HG02798 (cell line): ENCODE measurements around the gene PLEKHA1.

ENCODE experiments used
- ATAC-seq: cut with Tn5 transposase; IDR thresholded peaks from one replicate; pipeline ENCODE4 v1.9.1; 2021; ENCODE audit warnings: mild to moderate bottlenecking; ENCODE audit not compliant: unreplicated experiment, poor library complexity

Gene PLEKHA1

DNA sequence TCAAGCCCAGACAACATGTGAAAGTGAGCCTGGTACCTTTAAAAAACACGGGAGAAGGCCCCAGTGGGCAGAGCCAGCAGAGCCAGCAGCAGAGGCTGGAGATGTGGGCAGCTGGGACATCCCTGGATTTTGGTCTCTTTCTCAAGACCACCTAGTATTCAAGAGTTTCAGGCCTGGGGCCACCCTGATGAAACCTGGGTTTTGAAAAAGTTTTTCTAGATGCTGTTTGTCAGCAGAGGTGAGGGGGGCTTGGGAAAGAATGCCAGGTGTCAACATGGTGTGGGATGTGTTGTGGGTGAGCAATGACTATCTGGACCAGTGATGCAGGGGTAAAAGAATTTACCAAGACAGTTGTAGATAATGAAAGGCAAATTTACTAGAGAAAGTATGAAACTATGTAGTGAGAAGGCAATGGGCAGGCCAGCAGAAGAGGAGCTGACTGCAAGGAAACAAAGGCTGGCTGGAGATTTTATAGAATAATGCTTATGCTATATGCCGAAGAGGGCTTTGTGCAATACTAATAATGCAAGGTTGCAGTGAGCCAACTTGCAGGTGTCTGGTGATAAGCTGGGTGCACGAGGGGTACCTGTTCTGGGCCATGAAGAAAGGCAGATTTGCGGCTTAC is 28.1 kb upstream of the PLEKHA1 start:
- ATAC-seq, result no peak

GRCh38 chr10:122347170-122347841 is 27.2 kb upstream of the PLEKHA1 start:
- ATAC-seq, result no peak

DNA sequence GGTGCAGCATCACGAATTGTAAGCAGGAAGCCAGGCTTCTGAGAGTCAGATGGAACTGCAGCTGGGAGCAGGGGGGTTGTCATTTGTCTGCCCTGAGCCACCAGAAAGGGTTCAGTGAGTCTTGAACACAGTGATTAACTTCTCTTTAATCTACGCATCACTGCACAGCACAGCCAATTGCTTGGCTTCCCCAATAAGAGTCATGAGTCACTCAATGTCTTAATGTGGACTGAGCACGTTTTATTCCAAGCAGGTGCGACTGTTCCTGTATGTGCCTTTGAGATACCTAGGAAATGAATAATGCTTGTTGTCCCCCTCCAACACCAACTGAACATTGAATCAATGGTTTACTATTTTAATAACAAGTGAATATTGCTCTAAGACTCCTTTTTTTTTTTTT is 26.0 kb upstream of the PLEKHA1 start:
- no peak for ATAC-seq

- ATAC-seq, result no peak
Observed at GRCh38 chr10:122348935-122349361, 25.6 kb upstream of the PLEKHA1 start.

DNA sequence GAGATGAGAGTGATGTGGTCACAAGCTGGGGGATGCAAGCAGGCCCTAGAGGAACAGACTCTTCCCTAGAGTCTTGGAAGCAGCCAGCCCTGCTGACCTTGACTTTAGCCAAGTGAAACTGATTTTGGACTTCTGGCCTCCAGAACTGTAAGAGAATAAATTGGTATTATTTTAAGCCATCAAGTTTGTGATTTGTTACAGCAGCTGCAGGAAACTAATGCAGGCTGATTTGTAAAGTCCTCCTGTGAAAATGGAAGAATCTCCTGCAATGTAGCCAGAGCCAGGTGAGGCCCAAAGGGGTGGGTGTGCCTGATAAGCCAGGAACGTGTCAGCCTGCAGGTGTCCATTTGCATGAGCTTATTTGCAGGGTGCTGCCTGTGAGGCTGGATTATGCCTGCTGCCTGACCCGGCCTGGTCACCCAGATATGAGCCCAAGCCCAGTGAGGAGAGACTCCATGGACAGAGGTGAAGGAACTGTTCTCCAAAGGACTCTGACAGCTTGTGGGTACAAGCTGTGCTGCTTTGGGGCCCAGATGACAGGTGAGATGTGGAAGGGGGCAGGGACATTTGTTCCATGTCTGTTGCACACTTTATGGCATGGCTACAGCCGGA is 24.6 kb upstream of the PLEKHA1 start:
- ATAC-seq, result no peak

- no peak for ATAC-seq
Observed at GRCh38 chr10:122350893-122351292, 23.6 kb upstream of the PLEKHA1 start.

DNA sequence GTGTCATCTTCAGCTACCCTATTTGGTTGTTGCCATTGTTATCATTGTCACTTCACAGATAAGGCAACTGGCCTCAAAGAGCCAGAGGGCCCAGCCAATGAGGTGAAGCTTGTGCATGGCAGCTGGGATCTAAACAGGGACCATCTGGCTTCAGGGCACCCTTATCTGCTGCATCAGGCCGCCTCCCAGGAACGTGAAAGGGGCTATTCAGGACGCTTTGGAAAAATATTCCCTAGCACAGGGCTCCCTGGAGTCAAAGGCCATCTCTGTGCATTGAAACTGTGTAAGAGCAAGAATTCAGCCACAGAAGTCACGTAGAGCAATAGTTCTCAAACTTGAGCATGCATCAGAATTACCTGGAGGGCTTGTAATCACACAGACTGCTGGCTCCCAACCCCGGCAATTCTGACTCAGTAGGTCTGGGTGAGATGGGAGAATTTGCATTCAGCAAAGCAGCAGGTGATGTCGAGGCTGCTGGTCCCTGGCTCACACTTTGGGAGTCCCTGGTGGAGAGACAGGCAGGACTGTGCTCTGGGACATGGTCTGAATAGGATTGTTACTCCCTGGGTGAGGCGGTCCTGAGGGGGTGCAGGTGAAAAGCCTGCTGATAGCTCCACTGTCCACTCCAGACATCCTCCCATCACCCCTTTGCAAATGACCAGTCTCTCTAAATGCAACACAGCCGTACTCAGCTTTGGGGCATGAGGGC is 21.5 kb upstream of the PLEKHA1 start:
- no peak for ATAC-seq

DNA sequence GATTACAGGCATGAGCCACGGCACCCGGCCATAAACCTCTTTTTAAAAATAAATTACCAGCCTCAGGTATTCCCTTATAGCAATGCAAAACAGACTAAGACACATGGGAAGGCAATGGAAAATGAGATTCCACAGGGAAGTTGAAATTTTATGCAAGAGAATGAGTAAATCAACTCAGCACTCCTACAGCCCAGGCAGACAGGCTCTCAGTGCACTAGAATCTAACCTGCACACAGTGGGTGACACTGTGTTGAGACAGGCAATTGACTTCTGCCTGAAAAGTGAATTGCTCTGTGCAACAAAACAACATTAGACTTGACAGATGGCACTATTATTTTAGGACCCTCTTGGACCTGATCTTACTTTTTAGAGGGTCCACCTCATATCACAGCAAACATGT is 20.1 kb upstream of the PLEKHA1 start:
- no peak for ATAC-seq

DNA sequence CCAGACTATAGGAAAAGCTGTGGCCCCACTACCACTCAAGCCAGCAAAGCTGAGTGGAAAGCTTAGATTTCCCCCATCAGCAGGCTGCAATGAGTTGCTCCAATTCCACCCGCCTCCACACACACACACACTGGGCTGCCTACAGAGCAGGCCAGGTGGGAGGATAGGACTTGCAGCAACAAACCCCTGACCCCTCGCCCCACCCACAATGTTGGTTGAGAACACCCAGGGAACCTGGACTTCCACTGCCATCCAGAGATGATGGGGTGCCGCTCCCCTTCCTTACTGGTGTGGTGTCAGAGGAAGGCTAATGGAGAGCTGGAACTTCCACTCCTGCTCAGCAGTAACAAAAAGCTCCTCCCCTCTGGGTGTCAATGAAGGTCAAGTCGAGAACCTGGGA is 16.8 kb upstream of the PLEKHA1 start:
- ATAC-seq, result no peak

DNA sequence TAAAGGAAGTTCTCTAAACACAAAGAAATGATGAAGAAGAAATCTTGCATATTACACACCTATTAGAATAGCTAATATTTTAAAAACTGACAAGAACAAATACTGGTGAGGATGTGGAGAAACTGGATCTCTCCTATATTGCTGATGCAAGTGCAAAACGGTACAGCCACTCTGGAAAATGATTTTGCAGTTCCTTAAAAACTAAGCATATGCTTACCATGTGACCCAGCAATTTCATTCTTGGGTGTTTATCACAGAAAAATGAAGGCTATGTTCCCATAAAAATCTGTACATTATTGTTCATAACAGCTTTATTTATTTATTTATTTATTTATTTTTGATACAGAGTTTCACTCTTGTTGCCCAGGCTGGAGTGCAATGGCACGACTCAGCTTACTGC is 14.9 kb upstream of the PLEKHA1 start:
- ATAC-seq, result no peak

DNA sequence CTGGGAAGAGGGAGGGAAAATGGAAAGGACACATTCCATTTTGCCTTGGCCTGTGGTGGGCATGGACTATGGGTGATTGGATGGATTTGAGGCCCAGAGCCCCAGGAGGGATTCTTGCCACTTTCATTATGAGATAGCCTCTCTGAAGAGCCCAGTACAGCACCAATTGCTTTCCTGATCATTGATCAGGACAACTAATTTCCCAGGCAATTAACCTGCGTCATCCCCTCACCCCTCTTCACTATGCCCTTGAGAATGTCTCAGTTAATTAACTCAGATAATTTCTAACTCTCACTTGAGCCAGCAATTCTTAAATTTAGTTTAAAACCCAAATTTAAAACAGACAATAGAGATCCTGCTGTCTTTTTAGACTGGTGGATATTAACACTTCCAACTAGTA is 13.5 kb upstream of the PLEKHA1 start:
- no peak for ATAC-seq

DNA sequence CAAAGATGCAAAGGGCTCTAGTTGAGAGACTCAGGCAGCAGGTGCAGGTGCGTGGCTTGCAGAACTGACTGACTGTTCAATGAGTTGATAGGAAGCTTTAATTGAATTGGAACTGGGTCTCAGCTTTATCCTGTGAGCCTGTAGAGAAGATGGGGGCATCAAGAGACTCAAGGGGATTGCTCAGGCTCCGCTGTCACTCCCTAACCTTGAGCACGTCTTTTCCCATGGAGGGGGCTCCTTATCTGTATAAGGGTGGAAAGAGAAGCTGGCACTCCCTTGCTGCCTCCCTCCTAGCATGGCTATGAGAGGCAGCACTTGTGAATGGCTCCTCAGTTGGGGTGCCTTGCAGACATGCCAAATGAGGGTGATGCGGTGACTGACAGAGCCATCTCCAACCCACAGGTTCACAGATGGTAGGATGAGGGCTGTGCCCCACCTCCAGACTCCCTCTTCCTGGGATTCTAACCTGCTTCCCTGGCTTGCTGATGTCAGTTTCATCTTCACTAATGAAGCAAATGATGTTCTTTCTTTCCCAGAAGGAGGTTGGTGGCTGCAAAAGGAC is 12.4 kb upstream of the PLEKHA1 start:
- ATAC-seq, result no peak

GRCh38 chr10:122362621-122363020 is 11.9 kb upstream of the PLEKHA1 start:
- no peak for ATAC-seq

DNA sequence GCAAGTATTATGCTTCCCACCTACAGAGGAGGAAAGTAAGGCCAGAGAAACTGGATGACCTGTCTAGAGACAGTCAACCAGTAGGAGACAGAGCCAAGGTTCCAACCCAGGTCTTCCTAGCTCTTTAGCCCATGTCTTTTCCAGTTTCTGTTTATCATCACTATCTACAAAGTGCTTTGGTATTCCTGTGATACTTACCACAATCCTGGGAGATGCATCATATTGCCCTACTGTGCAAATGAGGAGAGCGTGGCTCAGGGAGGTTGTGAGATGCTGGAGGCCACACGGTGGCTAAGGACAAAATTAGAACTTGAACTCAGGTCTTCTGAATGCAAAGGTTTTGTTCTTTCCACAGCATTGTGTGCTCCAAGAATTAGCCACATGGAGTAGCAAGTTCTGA is 11.2 kb upstream of the PLEKHA1 start:
- ATAC-seq, result no peak

- no peak for ATAC-seq
Observed at GRCh38 chr10:122363722-122364463, 10.6 kb upstream of the PLEKHA1 start.

- ATAC-seq, result no peak
Observed at GRCh38 chr10:122368502-122369254, 5.8 kb upstream of the PLEKHA1 start.

GRCh38 chr10:122373108-122373507 is 1.4 kb upstream of the PLEKHA1 start:
- no peak for ATAC-seq

DNA sequence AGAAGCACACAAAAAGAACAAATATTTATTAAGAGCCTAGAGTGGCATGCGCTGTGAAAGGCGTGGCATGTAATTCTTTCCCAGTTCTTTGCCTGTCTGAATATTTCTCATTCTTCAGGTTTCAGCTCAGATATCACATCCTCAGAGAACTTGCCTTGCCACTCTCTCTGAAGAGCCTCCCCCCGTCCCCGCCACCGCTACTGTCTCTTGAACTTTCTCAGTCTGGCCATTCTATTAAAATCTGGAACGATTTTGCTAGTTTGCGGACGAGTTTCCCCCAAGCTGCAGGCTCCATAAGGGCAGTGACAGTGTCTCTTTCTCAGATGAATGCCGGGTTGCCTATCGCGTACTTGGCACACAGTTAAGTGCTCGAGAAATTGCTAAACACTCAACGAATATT is 787 bp upstream of the PLEKHA1 start:
- no peak for ATAC-seq

- ATAC-seq, result peak; percentile 50
Observed at GRCh38 chr10:122374859-122375678, 561 bp downstream of the PLEKHA1 start.
